Left lung (tissue), 10 donors: ENCODE data around the gene PIK3C2G. TPM values are rescaled to one million over a fixed set of nuclear protein-coding genes. Genes with fewer than 3 reads are reported as not detected.

Source experiments
- ATAC-seq: fragments of 200-7000 bp; cut with Tn5 transposase; one replicate; pipeline ENCODE4 v1.9.1; 2020; ENCODE audit warnings: moderate library complexity
- DNase-seq, 4 donors: peaks; one replicate each; pipeline ENCODE4 v3.0.0-alpha.2; 2013 to 2020
- H3K27ac ChIP-seq, 2 donors: fragments of 200-600 bp; sonication (generic) in 1 of 2; one replicate each; pipeline versions ENCODE4 v1.5.0 to v1.8.0; 2020 to 2021
- H3K27me3 ChIP-seq, 2 donors: fragments of 200-600 bp; sonication (generic) in 1 of 2; one replicate each; pipeline versions ENCODE4 v1.5.0 to v1.8.0; 2020 to 2021
- H3K36me3 ChIP-seq, 2 donors: fragments of 200-600 bp; sonication (generic) in 1 of 2; one replicate each; pipeline versions ENCODE4 v1.5.0 to v1.8.0; 2020 to 2021
- H3K4me1 ChIP-seq, 2 donors: fragments of 200-600 bp; one replicate each; pipeline ENCODE4 v1.8.0; 2021
- H3K4me3 ChIP-seq, 2 donors: fragments of 200-600 bp; sonication (generic) in 1 of 2; one replicate each; pipeline versions ENCODE4 v1.5.0 to v1.8.0; 2020 to 2021; ENCODE audit warnings: mild to moderate bottlenecking in 1 of 2
- H3K9me3 ChIP-seq, 2 donors: fragments of 200-600 bp; sonication (generic) in 1 of 2; one replicate each; pipeline versions ENCODE4 v1.5.0 to v1.8.0; 2020 to 2021
- CTCF ChIP-seq, 2 donors: fragments of 200-600 bp; sonication (generic) in 1 of 2; IDR thresholded peaks; one replicate each; pipeline versions ENCODE4 v1.5.0 to v1.8.0; 2021; ENCODE audit warnings: antibody characterized with exemption in 2 of 2
- intact Hi-C, 2 donors: fragments of 100-400 bp; cut with DNase I; formaldehyde crosslinking; loops; one replicate each; pipeline versions ENCODE4 v1.11.2 to v1.14.2; 2022
- polyA plus RNA-seq, 6 donors: library from polyadenylated mRNA; unstranded; fragments of 120-200 nt; gene quantifications; one replicate each; pipeline ENCODE4 v1.2.1, GENCODE V29; 2013; ENCODE audit not compliant: insufficient read length in 6 of 6
- total RNA-seq, 2 donors: library from RNA; stranded (reverse); fragmentation: NEBNext Ultra II Directional; extraction: Animal tissue kit (Norgen Biotek cat#: 25700); gene quantifications; one replicate each; pipeline ENCODE4 v1.2.1, GENCODE V29; 2021
- donor health status: DM: no; HTN: yes; CAD: no.
- donor health status: DM: no; HTN: no; CAD: no.

Gene PIK3C2G
- total and polyA plus RNA-seq, 8 donors = 0.13 to 28.1 (median 17.9) TPM

GRCh38 chr12:18591473-18591872, 330.2 kb downstream of the PIK3C2G start:
- intact Hi-C loops = no loop called here
- no peak for TF ChIP-seq CTCF (IDR thresholded peaks at IDR 0.05)
- Histone ChIP-seq H3K27ac (no peak overlapping the region), H3K4me3 (no peak overlapping the region), H3K9me3 (peaks cover 0 to 14% of the 10 kb centered on the region in 2 donors), H3K36me3 (no peaks in the 10 kb centered on the region), H3K4me1 (no peaks in the 10 kb centered on the region), H3K27me3 (no peaks in the 10 kb centered on the region)
- no peak for DNase-seq
- ATAC-seq = no peak

- peak; percentile 46 for ATAC-seq
- no peak for TF ChIP-seq CTCF (IDR thresholded peaks at IDR 0.05)
- H3K9me3 ChIP-seq = no peaks in the 10 kb centered on the region
- no peaks in the 10 kb centered on the region for H3K36me3 ChIP-seq
- intact Hi-C loops = no loop called here
- H3K27me3 ChIP-seq = no peaks in the 10 kb centered on the region
- H3K4me3 ChIP-seq = no peak overlapping the region
- DNase-seq = no peak
- no peak overlapping the region for H3K27ac ChIP-seq
- no peaks in the 10 kb centered on the region for H3K4me1 ChIP-seq
Measured at GRCh38 chr12:18595412-18595811, 334.1 kb downstream of the PIK3C2G start.

- no peak overlapping the region for H3K4me3 ChIP-seq
- peaks cover 0 to 4% of the 10 kb centered on the region in 2 donors for H3K9me3 ChIP-seq
- TF ChIP-seq CTCF (IDR thresholded peaks at IDR 0.05) = no peak
- no peaks in the 10 kb centered on the region for H3K27me3 ChIP-seq
- no peaks in the 10 kb centered on the region for H3K4me1 ChIP-seq
- no peak overlapping the region for H3K27ac ChIP-seq
- no peak for DNase-seq
- no peak for ATAC-seq
- no peaks in the 10 kb centered on the region for H3K36me3 ChIP-seq
- intact Hi-C loops = no loop called here
Measured at GRCh38 chr12:18601962-18602361, 340.6 kb downstream of the PIK3C2G start.

- intact Hi-C loops = no loop called here
- TF ChIP-seq CTCF (IDR thresholded peaks at IDR 0.05) = no peak
- ATAC-seq (no peak), DNase-seq (no peak)
- Histone ChIP-seq H3K27ac (no peak overlapping the region), H3K4me1 (no peaks in the 10 kb centered on the region), H3K27me3 (no peaks in the 10 kb centered on the region), H3K9me3 (no peaks in the 10 kb centered on the region), H3K36me3 (no peaks in the 10 kb centered on the region), H3K4me3 (no peak overlapping the region)
Measured at GRCh38 chr12:18612971-18613370, 351.7 kb downstream of the PIK3C2G start.

GRCh38 chr12:18620986-18621385, 359.7 kb downstream of the PIK3C2G start:
- H3K36me3 ChIP-seq = no peaks in the 10 kb centered on the region
- no peak overlapping the region for H3K4me3 ChIP-seq
- peaks cover 0 to 12% of the 10 kb centered on the region in 2 donors for H3K9me3 ChIP-seq
- ATAC-seq (no peak), DNase-seq (peak in 2 of 4 donors; percentile 8 to 14)
- TF ChIP-seq CTCF (IDR thresholded peaks at IDR 0.05) = no peak
- H3K27ac ChIP-seq = no peak overlapping the region
- no peaks in the 10 kb centered on the region for H3K4me1 ChIP-seq
- intact Hi-C loops = no loop called here
- no peaks in the 10 kb centered on the region for H3K27me3 ChIP-seq
